ENCODE results near the gene SCAPER. TPM values are rescaled to one million over a fixed set of nuclear protein-coding genes. Genes with fewer than 3 reads are reported as not detected.

SCAPER gene
- total RNA-seq, 1 experiment from 2014 or later: 15.3 TPM

Small RNAs within 50 kb of the gene (microRNA-seq; reads per million reads assigned to microRNA genes)
- not detected for gene MIR3713 (ENCODE audit: unreplicated experiment)

Other genes with a start within 250 kb of the SCAPER start
- 60.7 TPM for gene RCN2, start 26.4 kb upstream of the SCAPER start, total RNA-seq (2021; ENCODE audit: unreplicated experiment)
- 0.46 TPM for gene PSTPIP1, start 89.8 kb upstream of the SCAPER start, total RNA-seq (2021; ENCODE audit: unreplicated experiment)
- 130 TPM for gene TSPAN3, start 165.8 kb upstream of the SCAPER start, total RNA-seq (2021; ENCODE audit: unreplicated experiment)